UCSD-AML1 (cell line): Measurements from ENCODE around the gene ALLC.

Experiments used
- DNase-seq: peaks from one replicate; lab custom pipeline; 2025; ENCODE audit not compliant: unreplicated experiment; lab: John Stamatoyannopoulos, UW

The ALLC gene

DNA sequence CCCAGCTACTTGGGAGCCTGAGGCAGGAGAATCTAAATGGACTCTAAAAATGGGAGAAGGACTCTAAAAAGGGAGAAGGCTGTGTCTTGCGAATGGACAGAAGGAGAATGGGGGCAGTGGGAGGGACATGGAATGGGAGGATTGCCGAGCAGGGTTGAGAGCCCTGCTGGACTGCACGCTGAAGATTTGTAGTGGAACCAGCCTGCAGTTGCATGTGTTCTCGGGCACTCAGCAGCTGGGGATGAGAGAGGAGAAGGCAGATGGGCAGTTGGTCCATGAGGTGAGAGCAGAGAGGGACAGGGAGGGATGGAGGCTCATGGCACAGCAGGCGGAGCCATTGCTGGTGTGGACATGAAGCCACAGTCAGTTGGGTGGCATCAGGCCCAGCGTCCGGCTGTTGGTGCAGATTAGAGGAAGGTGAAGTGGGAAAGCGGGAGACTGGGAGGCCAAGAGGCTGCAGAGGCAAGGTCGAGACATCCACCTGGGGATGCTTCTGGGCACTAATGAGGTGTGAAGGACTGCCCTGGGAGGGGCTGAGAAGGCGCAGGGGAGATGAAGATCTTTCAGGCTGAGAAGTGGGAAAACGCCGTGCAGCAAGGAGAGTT is 86.1 kb downstream of the ALLC start:
- DNase-seq: no peak

- DNase-seq: no peak
Observed at GRCh38 chr2:3745920-3746319, 87.9 kb downstream of the ALLC start.

DNA sequence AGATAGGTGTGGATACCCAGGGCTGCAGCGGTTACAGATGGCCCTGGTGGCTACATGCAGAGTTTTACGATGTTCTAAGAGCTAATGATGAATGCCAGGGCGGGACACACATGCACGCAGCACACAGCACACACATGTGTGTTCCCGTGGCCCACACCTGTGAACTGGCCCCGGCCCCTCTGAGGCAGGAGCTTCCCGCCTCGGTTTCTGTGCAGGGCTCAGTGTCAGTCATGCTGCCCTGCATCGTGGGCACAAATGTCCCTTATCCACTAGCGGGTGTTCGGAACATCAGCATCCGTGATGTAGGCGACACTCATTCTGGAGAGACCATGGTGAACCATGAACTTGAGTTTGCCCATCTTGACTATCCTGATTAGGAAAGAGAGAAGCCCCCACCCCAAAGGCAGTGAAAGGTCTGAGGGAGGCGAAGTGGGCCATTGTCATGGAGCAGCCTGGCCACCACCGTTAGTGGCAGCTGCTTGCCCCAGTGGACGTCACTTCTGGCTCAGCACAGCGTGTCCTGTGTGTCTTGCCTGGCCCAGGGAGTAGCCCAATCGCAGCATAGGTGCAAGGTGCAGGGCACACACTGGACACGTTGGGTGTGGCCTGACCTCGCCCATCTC is 89.1 kb downstream of the ALLC start:
- DNase-seq: no peak

- no peak for DNase-seq
Observed at GRCh38 chr2:3747826-3748225, 89.8 kb downstream of the ALLC start.

- no peak for DNase-seq
Observed at GRCh38 chr2:3749201-3749600, 91.2 kb downstream of the ALLC start.

DNA sequence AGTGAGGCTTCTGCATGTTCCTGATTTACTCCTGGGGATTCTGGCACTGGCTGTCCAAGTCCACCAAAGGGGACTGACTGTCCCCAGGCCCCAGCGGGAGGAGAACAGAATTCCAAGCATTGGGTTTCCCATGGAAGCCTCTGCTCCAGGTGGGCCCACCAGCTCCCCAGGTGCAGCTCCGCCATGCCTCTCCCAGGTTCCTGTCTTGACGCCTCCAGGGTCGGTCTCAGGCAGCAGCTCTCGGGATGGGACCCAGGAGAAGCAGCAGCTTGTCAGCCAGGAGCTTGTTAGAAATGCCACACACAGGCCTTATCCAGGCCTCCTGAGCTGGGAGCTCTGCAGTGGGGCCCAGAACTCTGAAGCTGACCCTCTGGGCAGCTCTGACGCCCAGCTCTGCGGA is 93.3 kb downstream of the ALLC start:
- no peak for DNase-seq

DNA sequence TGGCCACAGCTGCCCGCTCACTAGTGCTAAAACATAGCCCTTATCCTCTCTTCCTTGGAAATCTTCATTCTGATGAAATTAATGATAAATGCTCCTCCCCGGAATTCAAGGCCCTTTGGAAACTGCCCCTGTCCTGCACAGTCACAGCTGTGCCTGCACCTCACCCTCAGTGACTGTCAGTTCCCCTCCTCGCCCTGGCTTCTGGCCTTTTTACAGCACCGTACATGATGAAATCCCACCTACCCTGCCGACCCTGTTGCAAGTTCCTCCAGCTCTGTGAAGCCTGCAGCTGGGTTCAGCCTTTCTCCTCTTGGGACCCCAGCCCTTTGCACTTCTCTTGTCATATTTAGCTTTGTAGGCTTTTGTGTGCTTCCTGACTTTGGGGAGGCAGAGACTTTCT is 93.8 kb downstream of the ALLC start:
- no peak for DNase-seq
